GM23248 (cell line): ENCODE data around the gene STIP1. TPM values are rescaled to one million over a fixed set of nuclear protein-coding genes. Genes with fewer than 3 reads are reported as not detected.

Experiments used
- DNase-seq: peaks from one replicate; pipeline ENCODE4 v3.0.0-alpha.2; 2015
- H2AFZ ChIP-seq: fragments of 200-600 bp; sonication (generic); 2 replicates; pipeline ENCODE4 v1.6.1; 2016; ENCODE audit warnings: antibody characterized with exemption
- H3F3A ChIP-seq: fragments of 200-600 bp; sonication (generic); 2 replicates; pipeline ENCODE4 v1.6.1; 2016; ENCODE audit warnings: mild to moderate bottlenecking, antibody characterized with exemption, mixed run types; ENCODE audit not compliant: insufficient read depth
- H3K27ac ChIP-seq: fragments of 200-600 bp; sonication (generic); 2 replicates; pipeline ENCODE4 v1.5.1; 2016; ENCODE audit warnings: mild to moderate bottlenecking
- H3K27me3 ChIP-seq: fragments of 200-600 bp; sonication (generic); replicated peaks from 2 replicates; pipeline ENCODE4 v1.6.1; 2016; ENCODE audit warnings: mild to moderate bottlenecking; ENCODE audit not compliant: insufficient read depth
- H3K36me3 ChIP-seq: fragments of 200-600 bp; sonication (generic); 2 replicates; pipeline ENCODE4 v1.6.1; 2016; ENCODE audit warnings: low read depth, mild to moderate bottlenecking
- H3K4me1 ChIP-seq: fragments of 200-600 bp; sonication (generic); 2 replicates; pipeline ENCODE4 v1.6.1; 2016; ENCODE audit warnings: mild to moderate bottlenecking; ENCODE audit not compliant: insufficient read depth
- H3K4me2 ChIP-seq: fragments of 200-600 bp; sonication (generic); one replicate; pipeline ENCODE4 v1.6.1; 2016; ENCODE audit warnings: mild to moderate bottlenecking; ENCODE audit not compliant: unreplicated experiment
- H3K4me3 ChIP-seq: fragments of 200-600 bp; sonication (generic); 2 replicates; pipeline ENCODE4 v1.5.1; 2016; ENCODE audit warnings: mild to moderate bottlenecking
- H3K79me2 ChIP-seq: fragments of 200-600 bp; sonication (generic); 2 replicates; pipeline ENCODE4 v1.6.1; 2016; ENCODE audit warnings: mild to moderate bottlenecking; ENCODE audit not compliant: insufficient read depth
- H3K9ac ChIP-seq: fragments of 200-600 bp; sonication (generic); 2 replicates; pipeline ENCODE4 v1.6.1; 2016; ENCODE audit warnings: mild to moderate bottlenecking
- H3K9me2 ChIP-seq: fragments of 200-600 bp; sonication (generic); 2 replicates; pipeline ENCODE4 v1.6.1; 2016; ENCODE audit warnings: mixed run types, mild to moderate bottlenecking, moderate library complexity; ENCODE audit not compliant: insufficient read depth
- H3K9me3 ChIP-seq: fragments of 200-600 bp; sonication (generic); one replicate; pipeline ENCODE4 v1.6.1; 2017; ENCODE audit warnings: low read depth
- H4K20me1 ChIP-seq: fragments of 200-600 bp; sonication (generic); 2 replicates; pipeline ENCODE4 v1.6.0; 2016; ENCODE audit not compliant: insufficient read depth
- EZH2 ChIP-seq: fragments of 200-600 bp; sonication (generic); IDR thresholded peaks from 2 replicates; pipeline ENCODE4 v1.6.1; 2018; ENCODE audit warnings: antibody characterized with exemption, mild to moderate bottlenecking; ENCODE audit not compliant: insufficient read depth, poor library complexity, severe bottlenecking
- EZH2phosphoT487 ChIP-seq: fragments of 200-600 bp; sonication (generic); IDR thresholded peaks from 2 replicates; pipeline ENCODE4 v1.6.1; 2018; ENCODE audit warnings: antibody characterized with exemption, moderate library complexity, mild to moderate bottlenecking, low read depth; ENCODE audit not compliant: insufficient read depth
- WGBS, 2 experiments: methylation state at CpG; one replicate each; pipeline ENCODE4 v1.1.6; 2015 to 2017; ENCODE audit warnings: low lambda C conversion rate in 2 of 2, low coverage in 1 of 2; ENCODE audit errors: missing lambda C conversion rate in 2 of 2; 5-methylcytosine and 5-hydroxymethylcytosine counted together
- in situ Hi-C: fragments of 300-500 bp; cut with MboI; formaldehyde crosslinking; loops from 2 replicates; pipeline ENCODE4 v1.15.0; 2020
- polyA plus RNA-seq: library from polyadenylated mRNA; unstranded; fragments of >200 nt; fragmentation: Nextera tagmentation; extraction: Ambion mirVana; gene quantifications from 2 replicates; pipeline ENCODE4 v1.2.1, GENCODE V29; 2016
- total RNA-seq: library from RNA; depleted of rRNA; stranded (reverse); fragments of >200 nt; shearing (Covaris generic); gene quantifications from 2 replicates; pipeline ENCODE4 v1.2.3, GENCODE V29; 2014

STIP1 gene
- total and polyA plus RNA-seq, 2 experiments from 2014 or later: 115 to 128 TPM

GRCh38 chr11:64173616-64174355, 12.2 kb upstream of the STIP1 start:
- no peaks in the 10 kb centered on the region for H3F3A ChIP-seq
- H3K27me3 ChIP-seq: no peaks in the 10 kb centered on the region
- H3K27ac ChIP-seq: no peak overlapping the region
- H3K79me2 ChIP-seq: no peaks in the 10 kb centered on the region
- no peaks in the 10 kb centered on the region for H3K9me2 ChIP-seq
- H3K4me2 ChIP-seq: no peak overlapping the region
- WGBS, 2 experiments: 79 to 84% methylated on average over 4 of the region's 4 CpGs
- in situ Hi-C loops: no loop called here
- TF ChIP-seq EZH2 (no peak), EZH2phosphoT487 (no peak)
- peak; percentile 31 for DNase-seq
- no peaks in the 10 kb centered on the region for H4K20me1 ChIP-seq
- no peak overlapping the region for H2AFZ ChIP-seq
- H3K36me3 ChIP-seq: no peaks in the 10 kb centered on the region
- H3K9ac ChIP-seq: no peak overlapping the region
- no peak overlapping the region for H3K4me3 ChIP-seq
- H3K9me3 ChIP-seq: no peaks in the 10 kb centered on the region
- no peaks in the 10 kb centered on the region for H3K4me1 ChIP-seq

- no peaks in the 10 kb centered on the region for H4K20me1 ChIP-seq
- no peak for DNase-seq
- in situ Hi-C loops: no loop called here
- WGBS, 2 experiments: 89 to 92% methylated on average over 8 of the region's 8 CpGs
- no peak for TF ChIP-seq EZH2phosphoT487
- no peak for TF ChIP-seq EZH2
- H3K36me3 ChIP-seq: no peaks in the 10 kb centered on the region
- H3F3A ChIP-seq: peaks cover 4% of the 10 kb centered on the region
- H3K4me1 ChIP-seq: peaks cover 11% of the 10 kb centered on the region
- H3K9me3 ChIP-seq: no peaks in the 10 kb centered on the region
- H3K9me2 ChIP-seq: no peaks in the 10 kb centered on the region
- no peak overlapping the region for H2AFZ ChIP-seq
- H3K9ac ChIP-seq: no peak overlapping the region
- no peak overlapping the region for H3K4me2 ChIP-seq
- no peaks in the 10 kb centered on the region for H3K79me2 ChIP-seq
- H3K27ac ChIP-seq: no peak overlapping the region
- H3K27me3 ChIP-seq: no peaks in the 10 kb centered on the region
- H3K4me3 ChIP-seq: no peak overlapping the region
Observed at GRCh38 chr11:64176751-64177150, 9.2 kb upstream of the STIP1 start.

GRCh38 chr11:64178203-64178602, 7.8 kb upstream of the STIP1 start:
- no peaks in the 10 kb centered on the region for H3K9me3 ChIP-seq
- TF ChIP-seq EZH2: no peak
- TF ChIP-seq EZH2phosphoT487: no peak
- H3K4me3 ChIP-seq: no peak overlapping the region
- no peak overlapping the region for H3K4me2 ChIP-seq
- peaks cover 8% of the 10 kb centered on the region for H3F3A ChIP-seq
- no peak overlapping the region for H3K9ac ChIP-seq
- H3K9me2 ChIP-seq: no peaks in the 10 kb centered on the region
- no peaks in the 10 kb centered on the region for H4K20me1 ChIP-seq
- H3K27ac ChIP-seq: no peak overlapping the region
- no peaks in the 10 kb centered on the region for H3K27me3 ChIP-seq
- DNase-seq: no peak
- 86 to 100% methylated on average over 1 of the region's 1 CpG for WGBS, 2 experiments
- H2AFZ ChIP-seq: no peak overlapping the region
- H3K4me1 ChIP-seq: peaks cover 14% of the 10 kb centered on the region
- H3K79me2 ChIP-seq: peaks cover 9% of the 10 kb centered on the region
- in situ Hi-C loops: no loop called here
- H3K36me3 ChIP-seq: no peaks in the 10 kb centered on the region

- Histone ChIP-seq H3K9ac (no peak overlapping the region), H3K4me3 (no peak overlapping the region), H3K27me3 (no peaks in the 10 kb centered on the region), H3K36me3 (no peaks in the 10 kb centered on the region), H4K20me1 (no peaks in the 10 kb centered on the region), H2AFZ (no peak overlapping the region), H3K4me2 (no peak overlapping the region), H3K27ac (no peak overlapping the region), H3K4me1 (peaks cover 14% of the 10 kb centered on the region), H3F3A (peaks cover 8% of the 10 kb centered on the region), H3K79me2 (peaks cover 18% of the 10 kb centered on the region), H3K9me2 (no peaks in the 10 kb centered on the region), H3K9me3 (no peaks in the 10 kb centered on the region)
- in situ Hi-C loops: no loop called here
- DNase-seq: no peak
- WGBS, 2 experiments: 97% methylated on average over 12 of the region's 12 CpGs
- TF ChIP-seq EZH2 (no peak), EZH2phosphoT487 (no peak)
Observed at GRCh38 chr11:64178951-64179639, 6.9 kb upstream of the STIP1 start.
